CD4-positive, CD25-positive, alpha-beta regulatory T cell (primary cell): ENCODE data around the gene CYP2F1. TPM values are rescaled to one million over a fixed set of nuclear protein-coding genes. Genes with fewer than 3 reads are reported as not detected.
A peak's percentile ranks its signal among the peaks of the same experiment; 100 is the strongest.
"Not testable (repeated sequence)": the region's sequence is repeated elsewhere in the genome, so short reads cannot be mapped to it uniquely, and the experiment has no call there.

ENCODE experiments used
- ATAC-seq, 2 donors: fragments of 150-1000 bp; cut with Tn5 transposase; one replicate each; pipeline ENCODE4 v1.10.0; 2021; ENCODE audit warnings: low read depth in 2 of 2, moderate number of reproducible peaks in 2 of 2, moderate library complexity in 1 of 2
- DNase-seq, 3 donors: peaks; one replicate each; pipeline versions ENCODE4 v3.0.0 to v3.0.0-alpha.2; 2012 to 2022; ENCODE audit warnings: mixed read lengths in 1 of 3
- H3K27ac ChIP-seq: one replicate; pipeline ENCODE4 v1.7.0; 2013; ENCODE audit warnings: mild to moderate bottlenecking, low read length; ENCODE audit not compliant: insufficient read depth, poor library complexity, severe bottlenecking
- H3K27me3 ChIP-seq: one replicate; pipeline ENCODE4 v1.7.0; 2013; ENCODE audit warnings: low read length; ENCODE audit not compliant: control insufficient read depth, insufficient read depth
- H3K36me3 ChIP-seq: one replicate; pipeline ENCODE4 v1.7.0; 2013; ENCODE audit warnings: mild to moderate bottlenecking, low read length, moderate library complexity; ENCODE audit not compliant: control insufficient read depth, insufficient read depth
- H3K4me1 ChIP-seq: 2 replicates; pipeline ENCODE4 v1.7.0; 2013; ENCODE audit warnings: mild to moderate bottlenecking, low read length; ENCODE audit not compliant: insufficient read depth, control insufficient read depth, poor library complexity, severe bottlenecking
- H3K4me3 ChIP-seq: one replicate; pipeline ENCODE4 v1.7.0; 2013; ENCODE audit warnings: low read depth, mild to moderate bottlenecking, low read length, moderate library complexity
- H3K9me3 ChIP-seq, 2 experiments: 1 replicate in 1 of 2; 2 replicates in 1 of 2; pipeline ENCODE4 v1.7.0; 2013; ENCODE audit warnings: low read length in 2 of 2, mild to moderate bottlenecking in 1 of 2, moderate library complexity in 1 of 2; ENCODE audit not compliant: control insufficient read depth in 2 of 2
- H3K27ac Mint-ChIP-seq, 3 donors: one replicate each; pipeline ENCODE4 v1.8.0; 2020 to 2022; ENCODE audit warnings: mild to moderate bottlenecking in 3 of 3, mixed read lengths in 3 of 3, moderate library complexity in 2 of 3
- H3K27me3 Mint-ChIP-seq: one replicate; pipeline ENCODE4 v1.8.0; 2022; ENCODE audit warnings: mild to moderate bottlenecking, mixed read lengths
- H3K36me3 Mint-ChIP-seq: one replicate; pipeline ENCODE4 v1.8.0; 2020; ENCODE audit warnings: mixed read lengths
- H3K4me1 Mint-ChIP-seq, 4 donors: one replicate each; pipeline ENCODE4 v1.8.0; 2020 to 2022; ENCODE audit warnings: mixed read lengths in 4 of 4, mild to moderate bottlenecking in 1 of 4
- H3K4me3 Mint-ChIP-seq, 4 donors: one replicate each; pipeline ENCODE4 v1.8.0; 2020 to 2022; ENCODE audit warnings: mild to moderate bottlenecking in 4 of 4, mixed read lengths in 4 of 4, moderate library complexity in 3 of 4
- H3K9me3 Mint-ChIP-seq, 7 donors: one replicate each; pipeline ENCODE4 v1.8.0; 2020 to 2022; ENCODE audit warnings: mixed read lengths in 7 of 7, mild to moderate bottlenecking in 3 of 7, moderate library complexity in 2 of 7
- polyA plus RNA-seq, 4 donors: library from polyadenylated mRNA; unstranded; fragments of 300-500 nt; fragmentation: Illumina TruSeq; gene quantifications; one replicate each; pipeline ENCODE4 v1.2.3, GENCODE V29; 2021
- total RNA-seq: library from RNA; stranded (reverse); gene quantifications from one replicate; pipeline ENCODE4 v1.2.3, GENCODE V29; 2022

The CYP2F1 gene
- total and polyA plus RNA-seq, 5 donors from 2014 or later, result 0.25 TPM; not detected in 4

DNA sequence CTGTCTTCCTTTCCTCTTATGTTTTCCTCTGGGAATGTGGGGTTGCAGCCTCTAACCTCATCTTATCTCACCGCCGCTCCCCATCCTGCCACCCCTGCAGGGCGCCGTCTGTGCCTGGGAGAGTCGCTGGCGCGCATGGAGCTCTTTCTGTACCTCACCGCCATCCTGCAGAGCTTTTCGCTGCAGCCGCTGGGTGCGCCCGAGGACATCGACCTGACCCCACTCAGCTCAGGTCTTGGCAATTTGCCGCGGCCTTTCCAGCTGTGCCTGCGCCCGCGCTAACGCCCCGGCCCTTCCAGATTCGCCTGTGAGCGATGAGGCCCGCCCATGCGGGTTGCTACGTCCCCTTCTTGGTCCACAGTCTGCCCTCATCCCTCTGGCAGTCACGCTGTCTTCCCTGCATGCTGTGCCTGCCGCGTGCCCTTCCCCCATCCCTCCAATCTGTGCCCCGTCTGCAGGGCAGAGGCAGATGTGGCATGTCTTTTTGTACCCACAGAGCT, 13.6 kb downstream of the CYP2F1 start:
- H3K36me3 Mint-ChIP-seq, H3K27ac ChIP-seq, H3K9me3 Mint-ChIP-seq, H3K4me3 ChIP-seq, H3K36me3 ChIP-seq, H3K9me3 ChIP-seq, H3K27me3 ChIP-seq: not testable (repeated sequence)
- Mint-ChIP-seq H3K27ac (peak overlapping the region; percentile 56 to 86 (median 73)), H3K4me1 (peaks cover 5 to 22% (median 14%) of the 10 kb centered on the region in 4 donors), H3K4me3 (peak overlapping the region; percentile 60 to 84 (median 78)), H3K27me3 (peaks cover 32% of the 10 kb centered on the region)
- H3K4me1 ChIP-seq, result peaks cover 10% of the 10 kb centered on the region
- peak; percentile 49 to 70 (median 52) for DNase-seq
- ATAC-seq, result peak; percentile 83 to 96

DNA sequence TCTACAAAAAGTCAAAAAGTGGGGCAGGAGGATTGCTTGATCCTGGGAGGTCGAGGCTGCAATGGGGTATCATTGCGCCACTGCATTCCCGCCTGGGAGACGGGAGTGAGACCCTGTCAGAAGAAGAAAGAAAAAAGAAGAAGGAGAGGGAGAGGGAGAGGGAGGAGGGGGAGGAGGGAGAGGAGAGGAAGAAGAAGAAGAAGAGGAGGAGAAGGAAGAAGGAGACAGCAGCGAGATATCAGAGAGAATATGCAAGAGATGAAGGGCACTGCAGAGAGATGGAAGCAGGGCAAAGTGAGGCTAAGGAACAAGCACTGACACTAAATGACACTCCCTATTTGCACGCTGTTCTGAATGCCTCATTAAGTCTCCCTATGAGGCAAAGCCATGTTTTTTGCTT, 14.5 kb downstream of the CYP2F1 start:
- Histone ChIP-seq H3K36me3 (no peaks in the 10 kb centered on the region), H3K27me3 (no peaks in the 10 kb centered on the region), H3K27ac (no peak overlapping the region), H3K4me1 (peaks cover 10% of the 10 kb centered on the region), H3K9me3 (no peaks in the 10 kb centered on the region), H3K4me3 (no peak overlapping the region)
- Mint-ChIP-seq H3K4me1 (peaks cover 5 to 25% (median 17%) of the 10 kb centered on the region in 4 donors), H3K27ac (peak overlapping the region in 1 of 3 donors; percentile 86), H3K4me3 (no peak overlapping the region), H3K9me3 (no peaks in the 10 kb centered on the region), H3K27me3 (peaks cover 40% of the 10 kb centered on the region), H3K36me3 (no peaks in the 10 kb centered on the region)
- DNase-seq, result no peak
- no peak for ATAC-seq

DNA sequence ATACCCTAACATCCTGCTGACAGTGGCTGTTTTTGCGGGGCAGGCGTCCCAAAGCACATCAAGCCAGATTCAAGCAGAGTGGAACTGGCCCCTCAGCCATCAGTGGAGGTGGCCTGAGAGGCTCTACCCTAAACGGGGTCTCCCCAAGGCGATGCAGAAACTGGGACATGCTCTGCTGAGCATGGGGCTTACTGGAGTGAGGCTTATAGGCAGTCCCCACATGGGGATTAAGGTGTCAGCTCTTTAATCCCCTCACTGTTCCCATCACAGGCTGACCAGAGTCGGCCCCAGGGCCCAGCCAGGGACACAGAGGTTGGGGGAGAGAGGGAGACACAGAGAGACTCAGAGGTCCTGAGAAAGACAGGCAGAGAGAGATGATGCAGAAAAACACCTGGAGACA, 17.0 kb downstream of the CYP2F1 start:
- Histone ChIP-seq H3K27me3 (no peaks in the 10 kb centered on the region), H3K4me1 (peaks cover 16% of the 10 kb centered on the region), H3K9me3 (no peaks in the 10 kb centered on the region), H3K36me3 (no peaks in the 10 kb centered on the region), H3K27ac (no peak overlapping the region), H3K4me3 (no peak overlapping the region)
- ATAC-seq (no peak), DNase-seq (no peak)
- Mint-ChIP-seq H3K4me1 (peaks cover 9 to 36% (median 23%) of the 10 kb centered on the region in 4 donors), H3K4me3 (peak overlapping the region in 1 of 4 donors; percentile 71), H3K27me3 (peaks cover 47% of the 10 kb centered on the region), H3K9me3 (no peaks in the 10 kb centered on the region), H3K27ac (peak overlapping the region in 2 of 3 donors; percentile 28 to 59), H3K36me3 (no peaks in the 10 kb centered on the region)

DNA sequence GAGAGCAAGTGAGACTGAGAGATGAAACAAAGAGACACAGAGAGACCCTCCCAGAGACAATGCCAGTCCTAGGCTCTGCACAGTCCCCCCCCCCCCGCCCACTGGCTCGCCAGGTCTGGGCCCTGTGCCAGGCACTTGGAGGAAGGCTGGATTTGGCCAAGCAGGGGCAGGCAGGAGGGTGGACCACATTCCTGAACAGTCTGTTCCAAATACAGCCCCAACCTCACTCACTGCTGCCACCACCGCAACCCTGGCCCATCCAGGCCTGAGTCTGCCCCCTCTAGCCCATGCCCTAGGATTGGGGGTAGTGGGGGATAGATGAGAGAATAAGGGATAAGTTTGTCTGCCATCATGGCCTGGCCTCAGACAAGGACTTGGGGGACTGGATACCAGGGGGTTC, 19.0 kb downstream of the CYP2F1 start:
- H3K27ac Mint-ChIP-seq, result no peak overlapping the region
- Histone ChIP-seq H3K36me3 (no peaks in the 10 kb centered on the region), H3K9me3 (no peaks in the 10 kb centered on the region), H3K27me3 (no peaks in the 10 kb centered on the region), H3K27ac (no peak overlapping the region), H3K4me1 (peaks cover 17% of the 10 kb centered on the region), H3K4me3 (no peak overlapping the region)
- DNase-seq, result no peak
- peaks cover 4 to 26% (median 13%) of the 10 kb centered on the region in 4 donors for H3K4me1 Mint-ChIP-seq
- H3K27me3 Mint-ChIP-seq, result peaks cover 54% of the 10 kb centered on the region
- H3K9me3 Mint-ChIP-seq, result no peaks in the 10 kb centered on the region
- H3K36me3 Mint-ChIP-seq, result no peaks in the 10 kb centered on the region
- H3K4me3 Mint-ChIP-seq, result peak overlapping the region in 3 of 4 donors; percentile 41 to 78 (median 73)
- no peak for ATAC-seq

DNA sequence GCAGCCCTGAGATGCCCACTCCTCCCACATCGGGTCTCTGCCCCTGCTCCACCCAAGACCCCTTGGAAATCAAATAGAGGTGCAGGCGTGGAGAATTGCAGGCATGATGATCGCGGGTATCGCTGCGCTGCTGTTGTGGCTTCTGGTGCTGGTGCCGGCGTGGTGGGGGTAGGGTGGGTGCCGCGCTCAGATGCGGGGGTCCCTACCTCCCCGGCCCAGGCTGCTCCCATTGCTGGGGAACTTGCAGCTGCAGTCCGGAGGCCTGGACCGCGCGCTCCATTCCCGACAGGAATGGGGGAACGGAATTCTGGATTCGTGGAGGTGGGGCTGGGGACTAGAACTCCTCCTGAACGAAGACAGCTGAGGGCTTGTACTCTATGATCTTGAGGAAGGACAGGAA, 20.4 kb downstream of the CYP2F1 start:
- peaks cover 4 to 22% (median 12%) of the 10 kb centered on the region in 4 donors for H3K4me1 Mint-ChIP-seq
- no peak overlapping the region for H3K27ac ChIP-seq
- no peak overlapping the region for H3K4me3 ChIP-seq
- peak overlapping the region; percentile 20 to 75 (median 29) for H3K27ac Mint-ChIP-seq
- peaks cover 56% of the 10 kb centered on the region for H3K27me3 Mint-ChIP-seq
- H3K4me3 Mint-ChIP-seq, result peak overlapping the region; percentile 1 to 90 (median 80)
- H3K36me3 Mint-ChIP-seq, result no peaks in the 10 kb centered on the region
- DNase-seq (no peak), ATAC-seq (no peak)
- no peaks in the 10 kb centered on the region for H3K9me3 Mint-ChIP-seq
- no peaks in the 10 kb centered on the region for H3K27me3 ChIP-seq
- H3K9me3 ChIP-seq, result no peaks in the 10 kb centered on the region
- H3K4me1 ChIP-seq, result peaks cover 14% of the 10 kb centered on the region
- no peaks in the 10 kb centered on the region for H3K36me3 ChIP-seq

DNA sequence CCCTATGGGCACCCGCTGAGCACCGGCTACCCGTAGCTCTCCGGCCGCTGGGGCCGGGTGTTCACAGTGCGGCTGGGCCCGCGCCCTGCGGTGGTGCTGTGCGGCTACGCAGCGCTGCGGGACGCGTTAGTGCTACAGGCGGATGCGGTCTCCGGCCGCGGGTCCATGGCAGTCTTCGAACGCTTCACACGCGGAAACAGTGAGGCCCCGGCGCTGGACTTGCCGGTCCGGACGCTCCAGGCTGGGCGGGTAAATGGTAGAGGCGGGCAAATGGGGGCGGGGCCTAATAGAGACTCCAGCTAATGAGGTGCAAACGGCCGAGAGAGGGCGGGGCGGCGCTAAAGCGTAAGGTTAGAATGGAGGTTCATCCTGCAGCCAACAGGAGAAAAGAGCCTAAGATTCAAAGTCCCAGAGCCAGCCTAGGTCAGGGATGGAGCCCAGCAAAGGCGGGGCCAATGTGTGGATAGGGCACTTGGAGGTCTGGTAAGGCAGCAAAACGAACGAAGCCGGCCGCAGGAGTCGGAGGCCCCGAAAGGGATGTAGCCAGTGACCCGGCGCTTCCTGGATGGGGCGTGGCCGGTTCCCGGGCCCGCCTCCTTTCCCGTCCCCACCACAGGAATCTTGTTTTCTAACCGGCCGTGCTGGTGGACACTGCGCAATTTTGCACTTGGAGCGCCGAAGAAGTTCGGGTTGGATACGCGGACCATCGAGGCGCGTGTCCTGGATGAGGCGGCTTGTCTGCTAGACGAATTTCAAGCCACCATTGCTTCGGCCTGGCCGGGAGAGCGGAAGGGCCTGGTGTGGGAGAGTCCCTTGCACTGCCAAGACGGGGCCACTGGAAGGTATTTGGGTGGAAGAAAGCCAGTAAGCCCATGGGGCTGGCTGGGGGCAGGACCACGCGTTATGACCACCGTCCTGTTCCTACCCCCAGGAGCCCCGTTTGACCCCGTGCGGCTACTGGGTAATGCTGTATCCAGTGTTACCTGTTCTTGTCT, 21.5 kb downstream of the CYP2F1 start:
- not testable (repeated sequence) for H3K36me3 Mint-ChIP-seq, H3K9me3 Mint-ChIP-seq, H3K36me3 ChIP-seq, H3K9me3 ChIP-seq, H3K27me3 ChIP-seq, H3K27ac ChIP-seq
- DNase-seq (peak; percentile 18 to 54 (median 30)), ATAC-seq (peak; percentile 89 to 94)
- Histone ChIP-seq H3K4me3 (peak overlapping the region; percentile 35), H3K4me1 (peaks cover 14% of the 10 kb centered on the region)
- Mint-ChIP-seq H3K27me3 (peaks cover 51% of the 10 kb centered on the region), H3K27ac (peak overlapping the region; percentile 46 to 84 (median 76)), H3K4me3 (peak overlapping the region; percentile 89 to 93 (median 90)), H3K4me1 (peaks cover 4 to 22% (median 12%) of the 10 kb centered on the region in 4 donors)

DNA sequence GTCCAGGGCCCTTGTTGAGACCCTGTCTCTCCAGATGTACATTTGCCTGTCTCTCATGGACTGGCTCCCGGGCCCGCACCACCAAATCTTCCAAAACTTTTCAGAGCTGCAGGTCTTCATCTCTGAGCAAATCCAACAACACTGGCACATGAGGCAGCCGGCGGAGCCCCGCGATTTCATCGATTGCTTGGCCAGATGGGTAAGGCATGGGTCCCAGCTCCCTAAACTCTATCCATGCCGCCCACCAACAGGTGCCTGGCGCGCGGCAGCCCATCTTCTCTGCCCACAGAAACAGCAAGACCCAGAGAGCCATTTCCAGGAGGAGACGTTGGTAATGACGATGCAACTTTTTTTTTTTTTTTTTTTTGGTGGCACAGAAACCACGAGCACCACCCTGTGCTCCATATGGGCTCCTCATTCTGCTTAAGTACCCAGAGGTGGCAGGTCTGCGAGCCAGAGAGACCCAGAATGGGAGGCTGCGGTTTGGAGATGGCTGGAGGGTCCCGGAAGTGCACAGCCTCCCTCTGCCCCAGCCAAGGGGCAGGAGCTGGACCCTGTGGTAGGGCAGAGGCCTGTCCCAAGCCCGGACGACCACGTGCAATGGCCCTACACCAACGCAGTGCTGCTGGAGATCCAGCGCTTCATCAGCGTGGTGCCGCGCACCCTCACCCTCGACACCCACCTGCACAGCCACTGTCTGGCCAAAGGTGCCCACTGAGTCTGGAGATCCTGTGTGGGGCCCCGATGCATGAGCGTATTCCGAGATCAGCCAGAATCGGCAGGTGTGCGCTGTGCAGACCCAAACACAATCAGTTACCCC, 22.6 kb downstream of the CYP2F1 start:
- Histone ChIP-seq H3K9me3 (no peaks in the 10 kb centered on the region), H3K4me1 (peaks cover 14% of the 10 kb centered on the region), H3K27me3 (no peaks in the 10 kb centered on the region), H3K27ac (no peak overlapping the region), H3K4me3 (no peak overlapping the region), H3K36me3 (no peaks in the 10 kb centered on the region)
- H3K9me3 Mint-ChIP-seq, result no peaks in the 10 kb centered on the region
- peak overlapping the region in 3 of 4 donors; percentile 52 to 90 (median 68) for H3K4me3 Mint-ChIP-seq
- peaks cover 41% of the 10 kb centered on the region for H3K27me3 Mint-ChIP-seq
- H3K36me3 Mint-ChIP-seq, result no peaks in the 10 kb centered on the region
- DNase-seq, result no peak
- no peak overlapping the region for H3K27ac Mint-ChIP-seq
- no peak for ATAC-seq
- H3K4me1 Mint-ChIP-seq, result peaks cover 4 to 22% (median 12%) of the 10 kb centered on the region in 4 donors
